ENCODE results near the gene SPAG16. TPM values are rescaled to one million over a fixed set of nuclear protein-coding genes. Genes with fewer than 3 reads are reported as not detected.

SPAG16 gene
- total and polyA plus RNA-seq, 2 donors from 2014 or later, result 35.9 to 38.5 TPM

GRCh38 chr2:213316001-213316735, 31.9 kb downstream of the SPAG16 start:
- DNase-seq (no peak), FAIRE-seq (no peak)
- Histone ChIP-seq H3K4me1 (ENCODE audit: control insufficient read depth in 2 of 3, insufficient read depth in 2 of 3, low read depth in 1 of 3, low read length in 3 of 3) (peaks cover 0 to 3% (median 0%) of the 10 kb centered on the region in 3 donors), H3K36me3 (ENCODE audit: control insufficient read depth in 2 of 3, insufficient read depth in 3 of 3, low read length in 3 of 3) (peaks cover 0 to 9% (median 3%) of the 10 kb centered on the region in 3 donors), H3K9me3 (ENCODE audit: control insufficient read depth in 2 of 3, insufficient read depth in 1 of 3, low read length in 3 of 3) (no peaks in the 10 kb centered on the region), H3K9ac (ENCODE audit: low read length in 3 of 3) (no peak overlapping the region), H3K27ac (ENCODE audit: low read depth in 2 of 2, low read length in 2 of 2) (no peak overlapping the region), H3K4me3 (ENCODE audit: low read length in 3 of 3) (no peak overlapping the region), H3K27me3 (ENCODE audit: control insufficient read depth, insufficient read depth, low read length) (no peaks in the 10 kb centered on the region)
- intact Hi-C loops (cut with DNase I), result no loop called here
- no peak for TF ChIP-seq CTCF (IDR thresholded peaks at IDR 0.05; ENCODE audit: borderline replicate concordance, extremely low read depth, insufficient read depth)

- H3K9me3 ChIP-seq (ENCODE audit: control insufficient read depth in 2 of 3, insufficient read depth in 1 of 3, low read length in 3 of 3), result no peaks in the 10 kb centered on the region
- no peak overlapping the region for H3K4me3 ChIP-seq (ENCODE audit: low read length in 3 of 3)
- H3K4me1 ChIP-seq (ENCODE audit: control insufficient read depth in 2 of 3, insufficient read depth in 2 of 3, low read depth in 1 of 3, low read length in 3 of 3), result peaks cover 0 to 3% (median 0%) of the 10 kb centered on the region in 3 donors
- no peaks in the 10 kb centered on the region for H3K27me3 ChIP-seq (ENCODE audit: control insufficient read depth, insufficient read depth, low read length)
- TF ChIP-seq CTCF (IDR thresholded peaks at IDR 0.05; ENCODE audit: borderline replicate concordance, extremely low read depth, insufficient read depth), result no peak
- H3K9ac ChIP-seq (ENCODE audit: low read length in 3 of 3), result no peak overlapping the region
- no peak overlapping the region for H3K27ac ChIP-seq (ENCODE audit: low read depth in 2 of 2, low read length in 2 of 2)
- intact Hi-C loops (cut with DNase I), result no loop called here
- FAIRE-seq (no peak), DNase-seq (no peak)
- H3K36me3 ChIP-seq (ENCODE audit: control insufficient read depth in 2 of 3, insufficient read depth in 3 of 3, low read length in 3 of 3), result peaks cover 3 to 9% (median 4%) of the 10 kb centered on the region in 3 donors
Measured at GRCh38 chr2:213317929-213318328, 33.7 kb downstream of the SPAG16 start.

GRCh38 chr2:213320604-213321003, 36.3 kb downstream of the SPAG16 start:
- TF ChIP-seq CTCF (IDR thresholded peaks at IDR 0.05; ENCODE audit: borderline replicate concordance, extremely low read depth, insufficient read depth), result no peak
- Histone ChIP-seq H3K9me3 (ENCODE audit: control insufficient read depth in 2 of 3, insufficient read depth in 1 of 3, low read length in 3 of 3) (no peaks in the 10 kb centered on the region), H3K4me1 (ENCODE audit: control insufficient read depth in 2 of 3, insufficient read depth in 2 of 3, low read depth in 1 of 3, low read length in 3 of 3) (peaks cover 0 to 3% (median 0%) of the 10 kb centered on the region in 3 donors), H3K36me3 (ENCODE audit: control insufficient read depth in 2 of 3, insufficient read depth in 3 of 3, low read length in 3 of 3) (peaks cover 3 to 9% (median 7%) of the 10 kb centered on the region in 3 donors), H3K27me3 (ENCODE audit: control insufficient read depth, insufficient read depth, low read length) (no peaks in the 10 kb centered on the region), H3K27ac (ENCODE audit: low read depth in 2 of 2, low read length in 2 of 2) (no peak overlapping the region), H3K9ac (ENCODE audit: low read length in 3 of 3) (no peak overlapping the region), H3K4me3 (ENCODE audit: low read length in 3 of 3) (no peak overlapping the region)
- intact Hi-C loops (cut with DNase I), result no loop called here
- DNase-seq (no peak), FAIRE-seq (no peak)

All from kidney (tissue), 14 donors.